ENCODE results near the gene SPATA3.

DNA sequence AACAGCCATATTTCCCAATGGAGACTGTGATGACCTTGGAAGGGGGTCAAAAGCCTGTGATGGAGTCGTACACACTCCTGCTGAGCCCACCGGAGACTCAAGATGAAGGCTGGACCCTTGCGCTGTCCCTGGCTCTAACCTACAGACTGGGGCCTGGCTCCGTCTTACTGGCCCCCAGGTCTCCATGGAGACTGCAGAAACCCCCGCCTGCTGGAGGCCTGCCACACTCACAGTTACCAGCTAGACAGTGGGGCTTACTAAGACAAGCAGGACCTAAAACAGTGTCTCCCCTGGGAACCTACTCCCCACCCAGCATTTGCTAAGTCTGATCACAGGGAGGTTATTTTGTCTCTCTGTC lies 51.0 kb downstream of the SPATA3 start:
- TF ChIP-seq, protein P1, sequence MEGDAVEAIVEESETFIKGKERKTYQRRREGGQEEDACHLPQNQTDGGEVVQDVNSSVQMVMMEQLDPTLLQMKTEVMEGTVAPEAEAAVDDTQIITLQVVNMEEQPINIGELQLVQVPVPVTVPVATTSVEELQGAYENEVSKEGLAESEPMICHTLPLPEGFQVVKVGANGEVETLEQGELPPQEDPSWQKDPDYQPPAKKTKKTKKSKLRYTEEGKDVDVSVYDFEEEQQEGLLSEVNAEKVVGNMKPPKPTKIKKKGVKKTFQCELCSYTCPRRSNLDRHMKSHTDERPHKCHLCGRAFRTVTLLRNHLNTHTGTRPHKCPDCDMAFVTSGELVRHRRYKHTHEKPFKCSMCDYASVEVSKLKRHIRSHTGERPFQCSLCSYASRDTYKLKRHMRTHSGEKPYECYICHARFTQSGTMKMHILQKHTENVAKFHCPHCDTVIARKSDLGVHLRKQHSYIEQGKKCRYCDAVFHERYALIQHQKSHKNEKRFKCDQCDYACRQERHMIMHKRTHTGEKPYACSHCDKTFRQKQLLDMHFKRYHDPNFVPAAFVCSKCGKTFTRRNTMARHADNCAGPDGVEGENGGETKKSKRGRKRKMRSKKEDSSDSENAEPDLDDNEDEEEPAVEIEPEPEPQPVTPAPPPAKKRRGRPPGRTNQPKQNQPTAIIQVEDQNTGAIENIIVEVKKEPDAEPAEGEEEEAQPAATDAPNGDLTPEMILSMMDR (IDR thresholded peaks at IDR 0.05 in 4 of 5, conservative IDR thresholded peaks at IDR 0.05 in 1 of 5), result no peak
- TF ChIP-seq POLR2A (IDR thresholded peaks at IDR 0.05), result no peak

Data from gastrocnemius medialis (tissue), 4 donors.